Activated CD4-positive, alpha-beta T cell treated with anti-CD3 and anti-CD28 coated beads, Interleukin-10, Interleukin-2, amounts not matched to agents 100 ng/mL and 50 ng/mL, durations not matched to agents 16 hours and 8 hours (primary cell): ENCODE data around the gene EIF4G2.
A peak's percentile ranks its signal among the peaks of the same experiment; 100 is the strongest.
"Not testable (repeated sequence)": the region's sequence is repeated elsewhere in the genome, so short reads cannot be mapped to it uniquely, and the experiment has no call there.

Experiments used
- DNase-seq: peaks from one replicate; pipeline ENCODE4 v3.0.0-alpha.2; 2020

EIF4G2 gene

DNA sequence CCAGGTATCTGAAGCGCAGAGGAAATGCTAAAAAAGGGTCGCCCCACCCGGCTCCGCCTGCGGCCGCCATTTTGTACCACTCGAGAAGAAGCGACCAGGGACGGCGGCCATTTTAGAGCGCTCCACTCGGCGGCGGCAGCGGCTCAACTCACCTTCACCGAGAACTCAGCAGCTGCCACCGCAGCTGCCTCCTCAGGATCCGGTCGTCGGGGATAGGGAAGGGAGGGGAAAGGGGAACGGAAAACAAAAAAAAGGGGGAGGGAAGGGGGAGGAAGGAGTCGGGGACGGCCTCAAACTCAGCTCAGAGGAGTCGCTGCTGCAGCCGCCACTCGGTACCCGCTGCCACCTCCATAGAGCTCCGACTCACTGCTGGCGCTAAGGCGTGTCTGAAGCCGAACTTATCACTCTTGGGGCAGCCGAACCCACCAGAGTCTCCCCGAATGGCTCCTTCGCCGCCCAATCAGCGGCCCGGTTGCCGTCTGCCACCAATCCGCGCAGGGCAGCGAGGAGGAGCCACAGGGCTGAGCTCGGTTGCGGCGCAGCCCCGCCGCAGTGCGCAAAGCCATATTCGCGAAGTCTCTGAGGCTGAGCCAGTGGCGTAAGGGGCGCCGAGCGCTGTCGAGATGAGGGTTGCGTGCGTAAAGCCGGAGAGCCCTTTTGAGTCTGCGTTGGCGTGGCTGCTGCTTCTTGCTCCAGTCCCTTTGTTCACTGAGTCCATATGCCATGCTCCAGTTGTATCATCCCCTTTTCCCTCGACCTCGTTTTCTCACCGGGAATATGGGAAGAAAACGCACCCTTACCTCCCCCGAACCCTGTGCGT is at the start of gene EIF4G2:
TSS of gene EIF4G2 (minus strand) at position 374 of the 820 bp plus-strand sequence.
- DNase-seq = peak; percentile 99

DNA sequence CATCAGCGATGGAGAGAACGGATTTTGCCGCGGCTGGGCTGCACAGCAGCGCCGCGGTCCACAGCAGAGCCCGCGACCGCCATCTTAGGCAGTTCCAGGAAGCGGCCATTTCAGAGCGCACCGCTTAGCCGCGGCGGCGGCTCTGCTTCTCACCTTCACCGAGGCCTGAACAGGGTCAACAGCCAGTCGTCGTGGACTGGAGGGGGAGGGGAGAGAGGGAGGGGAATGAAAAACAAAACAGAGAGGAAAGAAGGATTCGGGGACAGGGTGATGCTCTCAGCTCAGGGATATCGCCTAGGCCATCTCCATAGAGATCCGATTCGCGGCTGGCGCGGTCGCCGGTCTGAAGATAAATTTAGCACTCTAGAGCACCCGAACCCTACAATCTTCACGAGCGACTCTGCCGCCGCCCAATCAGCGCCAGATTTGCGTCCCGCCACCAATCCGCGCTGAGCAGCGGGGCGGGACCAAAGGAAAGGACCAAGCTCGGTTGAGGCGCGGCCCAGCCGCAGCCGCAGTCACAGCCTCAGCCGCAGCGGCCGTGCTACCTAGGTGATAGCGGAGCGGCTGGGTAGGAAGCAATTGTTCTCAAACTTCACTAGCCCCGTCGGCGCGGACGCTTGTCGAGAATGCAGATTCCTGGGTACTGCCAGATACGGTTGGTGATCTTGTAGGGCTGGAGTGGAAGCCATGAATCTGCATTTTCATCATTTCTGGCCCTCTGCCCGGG is 49.1 kb upstream of the EIF4G2 start, which contains the start of gene ZBED5:
TSS of gene ZBED5 (minus strand) at position 345 of the 730 bp plus-strand sequence. CDS start 3,108 bp downstream, outside the sequence.
- peak; percentile 98 for DNase-seq

DNA sequence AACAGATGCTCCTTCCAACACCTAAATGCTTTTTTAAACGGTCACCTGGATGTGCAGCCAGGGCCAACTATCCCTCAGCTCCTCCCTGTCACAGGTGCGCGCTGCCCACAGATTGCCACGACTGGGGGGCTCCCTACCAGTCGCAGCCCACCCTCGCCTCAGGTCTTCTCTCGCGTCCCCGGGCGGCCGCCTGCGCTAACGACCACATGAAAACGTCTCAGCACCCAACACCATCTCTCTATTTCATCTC is 48.7 kb upstream of the EIF4G2 start:
- no peak for DNase-seq

DNA sequence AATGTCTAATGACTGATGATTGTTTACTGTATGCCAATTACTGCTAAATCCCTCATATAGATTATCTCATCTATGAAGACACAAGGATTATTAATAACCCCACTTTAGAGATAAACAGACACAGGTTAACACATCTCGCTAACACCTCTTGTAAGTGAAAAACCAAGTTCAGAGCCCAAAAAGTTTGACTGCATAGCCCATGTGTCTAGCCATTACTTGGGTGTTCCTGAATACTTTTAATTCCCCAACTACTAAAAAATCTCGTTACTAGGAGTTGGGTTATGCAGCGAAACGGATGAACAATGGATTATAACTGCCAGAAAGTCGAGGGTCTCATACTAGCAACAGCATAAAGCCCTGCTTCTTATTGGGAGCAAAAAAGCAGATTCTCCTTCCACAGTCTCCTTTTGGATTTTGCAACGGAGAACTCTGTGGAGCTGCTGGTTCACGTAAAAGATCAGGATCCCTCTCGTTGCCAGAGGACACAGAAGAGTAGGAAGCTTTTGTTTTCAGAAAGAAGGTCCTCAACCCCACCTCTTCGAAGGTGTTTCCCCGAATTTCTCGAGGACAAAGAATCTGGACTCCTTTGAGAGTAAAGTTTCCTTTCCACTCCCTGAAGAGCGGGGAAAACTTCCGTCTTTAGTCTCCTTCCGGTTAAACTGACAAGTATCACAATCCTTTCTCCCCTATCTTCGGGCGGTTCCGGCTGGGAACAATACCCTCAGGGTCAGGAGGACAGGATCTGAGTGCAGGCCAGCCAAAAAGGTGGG is 48.1 kb upstream of the EIF4G2 start:
- DNase-seq = peak; percentile 48

DNA sequence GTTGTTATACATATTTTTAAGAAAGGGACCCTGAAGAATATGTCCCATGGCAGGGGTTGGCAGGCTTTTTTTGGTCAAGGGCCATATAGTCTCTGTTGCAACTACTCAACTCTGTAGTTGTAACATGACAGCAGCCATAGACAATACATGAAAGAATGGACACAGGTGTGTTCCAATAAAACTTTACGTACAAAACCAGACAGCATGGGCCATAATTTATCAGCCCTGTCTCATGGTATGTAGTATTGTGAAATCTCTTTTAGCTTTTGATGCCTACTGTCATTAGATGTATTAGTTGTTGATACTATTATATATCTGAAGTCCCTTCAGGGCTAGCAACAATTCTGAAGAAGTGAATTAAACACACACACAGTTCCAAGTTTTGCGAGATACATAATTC is 46.6 kb upstream of the EIF4G2 start:
- no peak for DNase-seq

DNA sequence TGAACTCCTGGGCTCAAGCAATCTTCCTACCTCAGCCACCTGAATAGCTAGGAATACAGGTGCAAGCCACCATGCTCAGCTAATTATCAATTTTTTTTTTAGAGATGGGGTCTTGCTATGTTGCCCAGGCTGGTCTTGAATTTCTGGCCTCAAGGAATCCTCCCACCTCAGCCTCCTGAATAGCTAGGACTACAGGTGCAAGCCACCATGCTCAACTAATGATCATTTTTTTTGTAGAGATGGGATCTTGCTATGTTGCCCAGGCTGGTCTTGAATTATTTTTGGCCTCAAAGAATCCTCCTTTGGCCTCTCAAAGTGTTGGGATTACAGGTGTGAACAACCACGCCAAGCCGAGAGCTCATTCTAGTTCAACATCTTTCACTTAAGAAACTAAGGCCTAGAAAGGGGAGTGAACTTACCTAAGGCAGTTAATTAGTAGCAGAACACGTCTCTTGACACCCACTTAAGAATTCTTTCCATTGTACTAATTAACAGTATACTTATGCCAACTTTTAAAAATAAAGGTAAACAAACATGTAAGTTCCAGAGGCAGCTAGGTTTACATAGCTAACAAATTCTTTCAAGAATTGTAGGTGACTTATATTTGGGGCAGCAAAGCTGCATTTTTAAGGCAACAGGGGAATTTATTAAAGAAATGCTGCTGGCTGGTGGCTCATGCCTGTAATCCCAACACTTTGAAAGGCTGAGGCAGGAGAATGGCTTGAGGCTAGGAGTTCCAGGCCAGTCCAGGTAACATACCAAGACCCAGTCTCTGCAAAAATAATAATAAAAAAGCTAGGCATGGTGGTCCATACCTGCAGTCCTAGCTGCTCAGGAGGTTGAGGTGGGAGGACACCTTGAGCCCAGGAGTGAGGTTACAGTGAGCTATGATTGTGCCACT is 39.5 kb upstream of the EIF4G2 start:
- no peak for DNase-seq

DNA sequence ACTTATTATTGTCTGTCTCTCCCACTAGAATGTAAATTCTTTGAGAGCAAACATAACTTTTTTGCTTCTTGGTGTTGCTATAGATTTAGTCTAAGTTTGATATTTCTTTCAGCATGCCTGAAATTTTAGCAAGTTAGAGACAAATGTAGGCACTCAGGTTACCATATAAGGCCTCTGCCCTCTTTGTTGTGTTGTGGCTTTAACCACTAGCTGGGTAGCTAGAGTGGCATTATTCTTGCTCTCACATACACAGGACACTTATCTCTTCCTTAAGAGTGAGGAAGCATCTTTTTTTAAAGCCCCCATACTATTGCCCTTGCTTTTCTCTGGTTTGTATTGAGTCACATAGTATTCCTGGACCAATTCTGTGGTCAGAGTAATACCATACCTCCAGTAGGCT is 37.9 kb upstream of the EIF4G2 start:
- DNase-seq = no peak

DNA sequence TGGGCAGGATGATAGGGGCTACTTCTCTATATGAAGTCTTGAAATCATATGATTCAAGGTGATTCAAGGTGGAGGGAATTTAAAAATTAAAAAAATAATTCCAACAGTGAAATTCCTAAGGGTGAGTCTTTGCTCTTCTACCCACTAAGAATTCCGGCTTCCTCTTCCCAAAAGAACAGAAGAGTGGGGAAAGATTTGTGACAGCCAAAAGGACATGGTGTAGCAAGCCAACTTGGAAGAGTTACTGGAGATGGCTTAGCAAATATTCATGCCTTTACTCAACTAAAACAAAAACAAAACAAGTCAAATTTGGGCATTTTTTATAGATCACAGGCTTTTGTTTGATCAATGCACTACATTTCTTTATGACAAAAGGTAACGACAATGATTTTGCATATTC is 36.9 kb upstream of the EIF4G2 start:
- DNase-seq = no peak

DNA sequence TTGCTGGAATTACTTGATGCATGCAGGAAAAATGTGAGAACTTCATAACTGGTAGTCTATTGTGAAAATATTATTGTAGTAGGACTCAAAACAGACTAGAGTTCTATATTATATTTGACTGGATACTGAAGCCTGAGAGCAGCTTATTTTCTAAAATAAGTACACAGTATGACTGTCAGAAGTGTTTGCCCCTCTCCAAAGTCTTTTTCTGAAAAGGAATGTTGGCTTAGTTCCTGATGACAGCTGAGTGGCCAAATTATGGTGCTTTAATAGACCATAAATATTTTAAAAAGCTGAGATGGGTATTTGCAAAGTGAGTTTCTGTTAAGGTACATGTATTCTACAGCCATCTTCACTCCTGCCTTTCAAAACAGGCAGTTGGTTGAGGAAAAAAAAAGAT is 36.1 kb upstream of the EIF4G2 start:
- no peak for DNase-seq

DNA sequence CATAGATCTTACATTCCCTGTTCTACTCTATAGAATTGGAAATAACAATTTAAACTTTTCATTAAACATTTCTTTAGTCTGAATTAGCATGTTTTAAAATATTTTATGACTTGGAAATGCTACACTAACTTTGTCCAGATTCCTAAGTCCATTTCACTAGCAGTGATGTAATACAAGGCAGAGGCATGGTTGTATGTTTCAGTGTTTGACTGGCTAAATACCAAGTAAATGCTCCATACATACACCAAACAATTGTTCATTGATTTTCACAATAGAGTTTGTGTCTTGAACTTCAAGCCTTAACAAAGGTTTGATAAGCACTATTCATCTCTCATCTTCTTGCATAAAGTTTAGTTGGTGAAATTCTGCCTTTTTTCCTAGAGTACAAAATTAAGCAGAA is 35.6 kb upstream of the EIF4G2 start:
- no peak for DNase-seq

DNA sequence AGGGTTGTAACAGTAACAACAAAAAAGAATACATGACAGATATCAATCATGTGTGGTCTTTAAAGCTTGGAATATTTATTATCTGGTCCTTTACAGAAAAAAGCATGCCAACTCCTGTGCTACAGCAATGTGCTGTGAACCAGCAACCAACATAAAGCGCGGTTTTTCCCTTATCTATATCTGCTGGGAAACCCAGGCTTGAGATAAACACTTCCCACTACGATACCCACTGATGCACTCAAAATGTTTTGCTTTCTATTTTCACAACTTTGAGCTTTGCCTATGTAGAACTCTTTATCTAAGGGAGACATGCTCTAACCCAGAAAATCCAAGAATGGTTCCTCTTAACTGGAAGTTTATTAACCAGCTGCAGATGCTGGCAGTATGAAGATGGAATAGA is 30.2 kb upstream of the EIF4G2 start:
- no peak for DNase-seq

DNA sequence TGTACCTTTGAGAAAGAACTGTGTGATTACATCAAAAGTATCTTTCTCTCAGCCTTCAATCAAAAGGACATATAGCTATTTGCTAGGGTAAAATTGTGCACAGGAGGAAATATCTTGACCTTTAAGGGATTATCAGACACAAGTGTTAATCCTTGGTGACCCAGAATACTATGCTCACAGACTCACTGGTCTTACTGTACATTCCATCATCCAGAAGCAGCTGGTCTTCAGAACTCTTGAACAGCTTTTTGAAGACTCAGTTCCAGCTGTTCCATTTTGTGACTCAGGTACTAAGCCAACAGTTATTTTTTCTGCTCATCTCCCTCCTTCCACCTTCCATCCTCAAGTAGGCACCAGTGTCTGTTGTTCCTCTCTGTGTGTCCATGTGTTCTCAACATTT is 29.4 kb upstream of the EIF4G2 start:
- DNase-seq = no peak

DNA sequence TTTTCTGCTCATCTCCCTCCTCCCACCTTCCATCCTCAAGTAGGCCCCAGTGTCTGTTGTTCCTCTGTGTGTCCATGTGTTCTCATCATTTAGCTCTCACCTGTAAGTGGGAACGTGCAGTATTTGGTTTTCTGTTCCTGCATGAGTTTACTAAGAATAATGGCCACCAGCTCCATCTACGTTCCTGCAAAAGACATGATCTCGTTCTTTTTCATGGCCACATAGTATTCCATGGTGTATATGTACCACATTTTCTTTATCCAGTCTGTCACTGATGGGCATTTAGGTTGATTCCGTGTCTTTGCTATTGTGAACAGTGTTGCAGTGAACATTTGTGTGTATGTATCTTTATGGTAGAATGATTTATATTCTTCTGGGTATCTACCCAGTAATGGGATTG is 28.2 kb upstream of the EIF4G2 start:
- not testable (repeated sequence) for DNase-seq

DNA sequence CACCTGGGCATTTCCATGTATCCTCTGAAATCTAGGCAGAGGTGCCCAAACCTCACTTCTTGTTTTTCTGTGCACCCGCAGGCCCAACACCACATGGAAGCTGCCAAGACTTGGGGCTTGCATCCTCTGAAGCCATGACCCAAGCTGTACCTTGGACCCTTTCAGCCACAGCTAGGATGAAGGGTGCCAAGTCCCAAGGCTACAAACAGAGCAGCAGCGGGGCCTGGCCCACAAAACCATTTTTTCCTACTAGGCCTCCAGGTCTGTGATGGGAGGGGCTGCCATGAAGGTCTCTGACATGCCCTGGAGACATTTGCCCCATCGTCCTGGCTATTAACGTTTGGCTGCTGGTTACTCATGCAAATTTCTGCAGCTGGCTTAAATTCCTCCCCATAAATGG is 20.4 kb upstream of the EIF4G2 start:
- DNase-seq = no peak

DNA sequence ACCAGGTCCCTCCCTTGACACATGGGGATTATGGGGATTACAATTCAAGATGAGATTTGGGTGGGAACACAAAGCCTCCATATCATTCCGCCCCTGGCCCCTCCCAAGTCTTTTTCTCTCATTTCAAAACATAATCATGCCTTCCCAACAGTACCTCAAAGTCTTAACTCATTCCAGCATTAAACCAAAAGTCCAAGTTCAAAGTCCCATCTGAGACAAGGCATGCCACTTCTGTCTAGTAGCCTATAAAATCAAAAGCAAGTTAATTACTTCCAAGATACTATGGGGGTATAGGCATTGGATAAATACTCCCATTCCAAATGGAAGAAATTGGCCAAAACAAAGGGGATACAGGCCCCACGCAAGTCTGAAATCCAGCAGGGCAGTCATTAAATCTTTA is 19.7 kb upstream of the EIF4G2 start:
- DNase-seq = no peak

DNA sequence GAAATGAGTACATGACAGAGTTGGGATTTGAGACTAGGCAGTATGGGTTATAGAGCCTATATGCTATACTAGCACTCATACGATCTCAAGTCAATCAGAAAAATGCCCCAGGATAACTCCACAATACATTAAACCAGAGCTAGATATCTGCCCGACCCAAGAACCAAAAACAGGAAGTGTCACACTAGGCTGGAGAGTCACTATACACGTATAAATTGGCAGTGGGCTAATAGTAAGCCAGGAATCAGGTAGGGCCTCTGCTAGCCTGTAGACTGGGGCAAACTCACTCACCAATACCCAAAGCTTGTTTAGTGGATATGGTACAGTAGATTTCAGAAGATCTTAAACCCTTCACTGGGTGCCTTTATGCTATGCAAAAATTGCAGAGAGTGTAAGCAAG is 16.2 kb upstream of the EIF4G2 start:
- DNase-seq = no peak

DNA sequence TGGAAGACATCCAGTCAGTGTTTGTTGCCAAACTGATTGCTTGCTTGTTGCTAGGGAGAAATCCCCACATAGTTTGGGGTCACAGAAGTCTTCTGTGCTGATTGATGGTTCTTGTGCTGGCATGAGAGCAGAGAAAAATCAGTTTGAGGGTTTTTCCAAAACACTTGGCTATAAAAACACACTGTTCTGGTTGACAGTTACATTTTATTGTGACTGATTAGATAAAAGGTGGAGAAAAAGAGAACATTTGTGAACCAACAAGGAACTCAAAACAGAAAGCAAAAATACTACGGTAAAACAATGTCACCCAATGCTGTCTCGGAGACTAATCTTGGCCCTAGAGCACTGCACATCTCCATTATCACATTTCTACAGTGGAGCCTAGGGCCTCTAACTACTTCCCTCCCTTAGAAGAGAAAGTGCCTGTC is 14.4 kb upstream of the EIF4G2 start:
- no peak for DNase-seq

DNA sequence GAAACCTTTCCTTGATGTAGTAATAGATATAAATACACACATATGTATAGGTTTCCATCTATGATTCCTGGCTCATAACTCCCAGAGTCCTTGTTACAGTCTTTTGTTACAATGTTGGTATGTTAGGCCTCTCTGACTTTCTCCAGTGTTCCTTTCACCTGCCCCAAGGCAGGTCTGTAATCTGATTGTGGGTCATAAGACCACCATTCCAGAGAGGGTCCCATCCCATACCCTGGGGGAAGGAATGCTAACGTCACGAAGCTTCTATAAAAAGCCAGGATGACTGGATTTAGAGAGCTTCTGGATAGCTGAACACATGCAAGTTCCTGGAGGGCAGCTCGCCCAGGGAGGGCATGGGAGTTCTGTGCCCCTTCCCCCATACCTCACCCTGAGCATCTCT is 13.8 kb upstream of the EIF4G2 start:
- DNase-seq = not testable (repeated sequence)

DNA sequence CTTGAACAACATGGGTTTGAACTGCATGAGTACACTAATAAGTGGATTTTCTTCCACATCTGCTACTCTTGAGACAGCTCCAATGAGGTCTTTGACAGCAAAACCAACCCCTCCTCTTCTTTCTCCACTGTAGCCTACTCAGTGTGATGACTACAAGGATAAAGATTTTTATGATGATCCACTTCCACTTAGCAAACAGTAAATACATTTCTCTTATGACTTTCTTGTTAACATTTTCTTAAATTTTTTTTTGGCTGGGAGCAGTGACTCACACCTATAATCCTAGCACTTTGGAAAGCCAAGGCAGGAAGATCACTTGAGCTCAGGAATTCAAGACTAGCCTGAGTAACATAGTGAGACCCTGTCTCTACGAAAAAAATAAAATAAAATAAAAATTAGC is 9.9 kb upstream of the EIF4G2 start:
- DNase-seq = no peak

DNA sequence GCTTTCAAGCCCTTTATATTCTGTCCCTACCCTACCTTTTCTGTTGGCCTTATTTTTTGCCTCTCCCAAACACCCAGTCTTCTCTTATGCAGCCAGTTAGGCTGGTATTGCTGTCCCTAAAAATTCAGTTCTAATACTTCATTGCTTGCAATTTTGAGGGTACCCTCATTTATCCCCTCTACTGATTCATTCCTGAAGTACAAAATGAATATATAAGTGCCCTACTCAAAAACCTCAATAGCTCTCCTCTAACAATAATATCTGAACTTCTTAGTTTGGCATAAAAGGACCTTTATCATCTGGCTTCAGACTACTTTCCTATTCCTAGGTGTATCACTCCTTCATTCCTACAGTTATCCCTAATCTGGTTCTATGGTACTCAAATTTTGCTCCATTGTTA is 5.2 kb upstream of the EIF4G2 start:
- DNase-seq = peak; percentile 47

DNA sequence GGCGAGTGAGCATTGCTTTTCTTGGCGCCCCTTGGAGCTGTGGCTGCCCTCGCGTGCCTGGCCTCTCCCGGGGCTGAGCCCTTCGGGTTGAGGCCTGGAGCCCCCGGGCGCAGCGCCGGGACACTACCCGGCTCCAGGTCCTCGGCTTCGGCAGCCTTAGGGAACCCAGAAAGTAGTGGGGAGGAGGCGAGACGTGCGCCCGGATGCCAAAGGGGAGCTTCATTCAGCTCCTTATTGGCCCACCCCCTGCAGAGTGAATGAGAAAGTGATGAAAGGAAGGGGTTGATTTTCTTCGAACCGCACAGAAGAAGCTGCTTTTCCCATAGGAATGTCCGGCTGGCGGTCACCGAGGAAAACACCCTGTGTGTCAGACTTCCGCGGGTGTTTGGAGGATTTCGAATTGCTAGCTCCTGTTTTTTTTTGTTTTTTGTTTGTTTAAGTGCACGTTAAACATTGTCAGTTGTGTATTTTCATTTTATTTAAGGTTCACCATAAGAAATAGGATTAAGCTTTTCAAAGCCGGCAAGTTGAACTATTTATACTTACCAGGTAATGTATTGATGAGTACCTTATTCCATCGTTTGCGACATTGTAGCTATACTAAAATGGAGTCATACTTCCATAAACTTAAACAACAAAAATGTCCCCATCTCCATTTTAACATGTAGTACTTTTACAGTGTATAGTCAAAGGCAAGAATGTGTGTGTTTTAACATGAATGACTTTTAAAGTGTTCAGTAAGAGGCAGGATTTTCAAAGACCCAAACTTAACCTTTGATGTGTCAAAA is 841 bp upstream of the EIF4G2 start:
- peak; percentile 50 for DNase-seq

DNA sequence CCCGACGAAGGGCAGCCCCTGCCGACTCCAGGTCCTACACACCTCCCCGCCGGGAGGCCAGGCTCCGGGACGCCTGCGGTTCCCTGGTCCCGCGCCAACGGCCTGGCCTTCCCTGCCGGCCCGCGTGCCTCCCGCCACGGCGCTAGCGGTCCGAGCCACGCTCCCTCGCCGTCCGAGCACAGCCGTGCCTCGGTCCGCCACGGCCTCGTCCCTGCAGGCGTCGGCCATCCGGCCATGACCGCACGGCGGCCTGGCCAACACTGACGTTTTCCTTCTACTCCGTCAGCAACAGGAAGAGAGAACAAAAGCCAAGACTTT is 532 bp downstream of the EIF4G2 start:
- DNase-seq = no peak
